ENCODE data around the gene CGN.
A peak's percentile ranks its signal among the peaks of the same experiment; 100 is the strongest.

CGN gene

DNA sequence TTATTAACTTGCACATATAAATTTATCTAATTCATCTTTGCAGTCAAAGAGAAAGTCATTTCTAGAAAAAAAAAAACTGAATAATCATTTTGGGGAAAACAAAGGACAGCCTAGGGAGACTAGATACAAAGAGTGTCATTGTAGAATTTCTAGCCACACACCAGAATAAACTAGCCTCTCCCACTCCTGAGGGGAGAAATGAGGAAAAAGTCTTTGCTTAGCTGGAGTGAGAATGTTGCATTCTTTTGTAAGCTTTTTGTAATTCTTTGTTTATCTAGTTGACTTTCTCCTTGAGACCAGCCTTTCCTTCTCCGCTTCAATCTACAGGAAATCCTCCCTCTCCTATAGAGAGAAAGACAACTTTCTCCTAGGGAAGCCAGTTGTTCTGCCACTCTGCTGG, 15.9 kb upstream of the CGN start:
- no peak for DNase-seq

DNA sequence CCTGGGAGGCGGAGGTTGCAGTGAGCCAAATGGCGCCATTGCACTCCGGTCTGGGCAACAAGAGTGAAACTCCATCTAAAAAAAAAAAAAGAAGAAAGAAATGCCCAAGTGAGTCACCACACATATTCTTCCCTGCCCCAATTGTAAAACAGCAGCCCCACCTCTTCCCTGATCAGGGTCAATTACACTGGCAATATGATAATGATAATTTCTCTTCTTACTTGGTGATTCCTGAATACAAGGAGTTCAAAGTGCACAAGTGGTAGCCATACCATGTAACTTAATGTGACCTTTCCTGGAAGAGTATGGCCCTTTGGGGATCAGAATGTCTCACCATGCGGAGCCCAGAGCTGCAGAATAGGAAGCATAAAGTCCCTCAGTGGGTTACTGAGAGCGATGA, 11.8 kb upstream of the CGN start:
- DNase-seq = no peak

DNA sequence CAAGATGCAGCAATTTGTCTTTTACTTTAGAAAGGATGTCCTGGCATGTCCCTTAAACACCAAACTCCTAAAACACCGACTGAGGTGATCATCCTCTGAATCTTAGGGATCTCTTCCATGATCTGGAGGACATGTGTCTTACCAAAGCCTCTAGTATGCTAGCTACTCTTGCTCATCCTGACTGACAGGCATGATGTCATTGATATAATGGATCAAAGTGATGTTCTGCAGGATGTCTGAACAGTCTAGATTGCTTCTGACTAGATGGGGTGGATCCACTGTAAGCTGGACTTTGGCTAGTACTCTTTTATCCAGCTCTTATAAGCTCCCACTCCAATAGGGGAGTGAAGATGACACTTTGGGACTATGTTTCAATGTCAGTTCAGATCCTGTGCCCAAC, 11.3 kb upstream of the CGN start:
- DNase-seq = no peak

DNA sequence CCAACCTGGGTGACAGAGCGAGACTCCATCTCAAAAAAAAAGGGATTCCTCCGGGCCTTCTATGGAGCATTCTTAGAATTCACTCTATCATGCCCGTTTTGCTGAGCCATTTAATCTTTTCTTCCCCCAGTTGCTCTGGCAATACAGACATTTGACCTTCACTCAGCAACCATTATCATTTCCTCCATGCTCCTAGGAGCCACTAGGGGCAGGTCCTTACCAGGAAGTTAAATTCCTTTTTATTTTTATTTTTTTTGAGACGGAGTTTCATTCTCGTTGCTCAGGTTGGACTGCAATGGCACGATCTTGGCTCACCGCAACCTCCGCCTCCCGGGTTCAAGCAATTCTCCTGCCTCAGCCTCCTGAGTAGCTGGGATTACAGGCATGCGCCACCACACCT, 9.7 kb upstream of the CGN start:
- no peak for DNase-seq

DNA sequence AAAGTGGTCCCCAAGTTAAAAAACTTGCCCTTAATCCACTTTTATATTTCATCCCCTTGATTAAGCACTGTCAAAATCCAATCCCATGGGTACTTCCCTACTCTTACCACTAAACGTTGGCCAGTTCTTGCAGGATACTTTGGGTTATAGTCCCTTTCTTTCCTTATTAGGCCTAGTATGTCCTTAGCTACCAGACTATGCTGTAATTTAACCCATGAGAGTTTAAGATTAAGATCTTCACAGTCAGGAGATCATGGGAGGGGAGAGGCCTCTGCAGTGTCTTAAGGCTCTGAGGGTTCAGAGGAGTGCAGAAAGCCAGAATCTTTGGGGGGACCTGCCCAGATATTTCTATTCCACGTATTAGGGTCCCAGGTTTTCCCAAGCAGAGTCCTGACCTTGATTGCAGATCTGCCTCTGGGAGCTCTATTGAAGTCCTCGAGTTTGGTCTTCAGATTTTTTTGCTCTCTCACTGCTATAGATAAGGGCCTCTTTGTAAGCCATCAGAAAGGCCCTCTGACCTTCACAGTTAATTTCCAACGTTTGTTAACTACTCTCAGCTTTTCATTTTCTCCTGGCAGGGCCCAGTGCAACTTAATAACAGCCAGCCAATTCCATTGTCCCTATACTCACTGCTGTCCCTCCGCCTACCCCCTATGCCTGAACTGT, 9.0 kb upstream of the CGN start:
- DNase-seq = no peak

DNA sequence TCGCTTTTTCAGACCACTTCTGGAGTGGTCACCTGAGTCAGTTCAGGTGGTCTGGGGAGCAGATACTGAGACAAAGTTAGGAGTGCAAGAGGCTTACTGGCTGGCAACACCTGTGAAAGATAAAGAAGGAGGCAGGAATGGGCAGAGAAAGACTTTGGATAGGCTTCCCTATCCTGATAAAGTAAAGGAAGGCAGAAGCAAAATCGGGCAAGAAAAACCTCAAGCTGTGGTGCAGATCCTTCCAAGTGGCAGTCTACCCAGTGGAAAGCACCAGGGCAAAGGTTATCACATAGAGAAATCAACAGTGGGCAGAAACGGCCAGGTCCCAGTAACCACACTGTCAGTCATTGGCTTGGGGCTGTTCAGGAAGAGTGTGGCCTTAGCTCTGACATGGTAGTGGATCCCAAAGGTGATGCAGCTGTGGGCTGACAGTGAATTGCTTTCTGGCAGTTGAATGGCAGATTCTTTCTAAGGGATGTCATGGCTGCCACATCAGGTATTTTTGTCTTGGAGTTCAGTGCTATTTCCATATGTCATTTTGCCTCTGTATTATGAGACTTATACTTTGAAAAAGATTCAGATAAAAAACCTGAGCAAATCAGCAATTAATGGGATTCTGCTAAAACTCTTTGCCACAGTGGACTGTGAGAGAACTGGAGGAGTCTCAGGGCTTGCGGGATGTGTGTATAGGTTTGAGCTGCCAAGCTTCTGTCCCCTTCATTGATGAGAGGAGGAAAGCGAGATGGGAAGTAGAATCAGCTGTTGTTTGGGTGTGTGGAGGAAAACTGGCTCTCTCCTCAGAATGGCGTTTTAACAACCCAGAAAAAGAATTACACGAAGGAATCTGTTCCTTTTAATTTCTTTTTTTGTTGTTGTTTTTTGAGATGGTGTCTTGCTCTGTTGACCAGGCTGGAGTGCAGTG, 8.1 kb upstream of the CGN start:
- DNase-seq = no peak

DNA sequence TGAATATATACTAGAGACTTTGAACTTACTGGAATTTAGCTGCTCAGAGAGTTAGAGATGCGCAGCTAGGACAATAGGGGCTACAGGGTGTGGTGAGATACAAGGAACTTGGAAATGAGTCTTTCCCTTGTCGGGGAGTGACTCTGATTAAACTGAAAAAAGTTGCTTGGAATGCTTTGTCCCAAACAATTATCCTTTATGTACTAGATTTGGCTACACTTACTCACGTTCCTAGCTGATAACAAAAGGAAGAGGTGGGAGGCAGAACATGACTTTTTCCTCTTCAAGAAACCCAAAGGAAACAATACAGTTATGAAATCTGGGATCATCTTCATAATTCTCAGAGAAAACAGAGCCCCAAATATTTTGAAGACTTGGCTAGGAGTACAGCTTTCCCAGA, 6.9 kb upstream of the CGN start:
- DNase-seq = no peak

DNA sequence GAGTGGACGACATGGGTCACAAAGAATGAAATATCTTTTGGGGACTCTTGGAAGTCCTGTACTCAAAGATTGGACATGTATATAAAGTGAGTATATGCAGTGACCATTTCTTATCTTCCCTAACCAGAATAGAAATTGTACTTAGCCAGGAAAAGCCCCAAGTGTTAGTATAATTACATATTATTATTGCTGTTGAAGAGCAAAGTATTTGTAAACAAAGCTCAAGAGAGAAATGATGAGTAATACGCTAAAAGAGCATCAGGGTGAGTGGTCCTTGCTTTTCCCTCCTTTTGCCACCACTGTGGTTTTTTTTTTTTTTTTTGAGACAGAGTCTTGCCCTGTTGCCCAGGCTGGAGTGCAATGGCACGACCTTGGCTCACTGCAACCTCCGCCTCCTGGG, 6.4 kb upstream of the CGN start:
- no peak for DNase-seq

DNA sequence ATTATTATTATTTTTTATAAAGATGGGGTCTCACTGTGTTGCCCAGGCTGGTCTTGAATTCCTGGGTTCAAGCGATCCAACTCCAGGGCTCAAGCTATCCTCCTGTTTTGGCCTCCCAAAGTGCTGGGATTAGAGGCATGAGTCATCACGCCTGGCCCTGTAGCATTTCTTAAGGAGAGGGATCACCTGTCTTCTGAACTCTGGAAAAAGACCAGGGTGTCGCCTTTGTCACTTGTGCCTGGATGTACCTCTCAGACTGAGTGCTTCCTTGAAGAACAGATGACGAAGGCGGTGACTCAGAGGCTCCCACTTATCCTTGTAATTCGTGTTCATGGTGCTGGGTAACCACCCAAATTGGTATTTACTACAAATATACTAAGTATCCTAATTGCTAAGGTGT, 2.4 kb upstream of the CGN start:
- no peak for DNase-seq

DNA sequence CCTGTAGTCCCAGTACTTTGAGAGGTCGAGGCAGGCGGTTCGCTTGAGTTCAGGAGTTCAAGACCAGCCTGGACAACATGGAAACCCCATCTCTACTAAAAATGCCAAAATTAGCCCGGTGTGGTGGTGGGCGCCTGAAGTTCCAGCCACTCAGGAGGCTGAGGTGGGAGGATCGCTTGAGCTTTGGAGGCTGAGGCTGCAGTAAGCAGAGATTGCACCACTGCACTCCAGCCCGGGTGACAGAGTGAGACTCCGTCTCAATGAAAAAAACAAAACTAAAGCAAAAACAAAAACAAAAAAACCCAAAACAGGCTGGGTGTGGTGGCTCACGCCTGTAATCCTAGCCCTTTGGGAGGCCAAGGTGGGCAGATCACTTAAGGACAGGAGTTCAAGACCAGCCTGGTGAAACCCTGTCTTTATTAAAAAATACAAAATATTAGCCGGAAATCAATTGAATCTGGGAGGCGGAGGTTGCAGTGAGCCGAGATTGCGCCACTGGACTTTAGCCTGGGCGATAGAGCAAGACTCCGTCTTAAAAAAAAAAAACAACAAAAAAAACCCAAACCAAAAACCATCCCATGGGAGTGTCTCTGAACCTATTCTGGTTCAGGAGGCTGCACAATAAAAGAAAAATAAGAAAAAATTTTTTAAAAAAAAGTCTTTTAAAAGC, 1.7 kb upstream of the CGN start:
- DNase-seq = no peak

DNA sequence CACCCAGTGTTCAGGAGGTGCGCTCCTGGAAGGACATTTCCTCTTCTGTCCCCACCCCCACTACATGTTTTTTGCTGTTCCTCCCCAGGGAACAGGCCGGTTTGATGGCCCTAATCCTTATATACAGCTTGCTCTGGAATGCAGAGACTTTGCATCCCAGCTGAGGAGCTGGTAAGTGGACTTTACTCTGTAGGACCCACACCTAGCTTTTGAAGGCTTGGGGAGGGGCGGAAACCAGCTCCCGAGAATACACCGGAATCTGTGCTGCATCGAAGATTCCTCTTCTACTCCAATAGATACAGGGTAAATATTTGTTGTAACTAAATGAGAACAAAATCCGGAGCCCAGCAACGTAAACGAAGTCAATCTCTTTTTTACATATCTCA, 1.2 kb upstream of the CGN start:
- DNase-seq = no peak

DNA sequence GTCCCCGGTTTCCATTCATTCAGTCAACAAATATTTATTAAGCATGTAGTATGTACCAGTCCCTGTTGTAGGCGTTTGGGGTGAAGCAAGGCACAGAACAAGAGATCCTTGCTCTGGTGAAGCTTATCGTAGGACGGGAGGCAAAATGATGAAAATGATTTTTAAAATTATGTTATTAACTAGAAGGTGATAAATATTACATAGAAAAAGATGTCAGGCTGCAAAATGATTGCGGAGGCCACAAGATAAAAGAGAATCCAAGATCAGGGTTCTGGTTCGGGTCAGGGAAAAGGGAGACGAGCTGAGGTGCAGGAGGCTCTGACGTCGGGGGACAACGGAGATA, 602 bp upstream of the CGN start:
- DNase-seq = no peak

DNA sequence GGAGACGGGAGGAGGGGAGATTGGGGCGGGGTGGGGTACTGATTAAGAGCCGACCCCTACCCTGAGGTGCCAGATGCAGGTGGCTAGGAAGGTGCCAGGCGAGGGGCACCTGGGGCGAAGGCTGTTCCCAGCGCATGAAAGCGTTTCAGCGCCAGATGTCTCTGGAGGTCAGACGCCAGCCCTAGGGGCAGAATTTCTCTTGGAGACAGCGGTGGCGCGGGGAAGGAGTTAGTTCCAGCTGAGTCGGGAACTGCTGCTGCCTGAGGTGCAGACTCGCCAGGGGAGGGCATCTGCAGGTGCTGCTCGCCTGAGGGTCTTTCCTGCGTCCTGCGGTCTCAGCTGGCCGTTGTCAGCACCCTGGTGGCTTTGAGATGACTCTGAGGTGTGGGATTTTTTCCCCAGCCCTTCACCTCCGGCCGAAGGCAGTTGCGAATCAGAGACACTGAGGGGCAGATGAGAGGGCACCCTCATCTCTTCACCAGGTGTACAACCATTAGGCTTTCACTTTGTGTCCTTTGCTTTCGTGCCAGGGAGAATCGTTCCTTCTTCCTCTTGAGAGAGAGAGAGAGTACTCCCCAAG, 539 bp downstream of the CGN start:
- DNase-seq = peak; percentile 75

DNA sequence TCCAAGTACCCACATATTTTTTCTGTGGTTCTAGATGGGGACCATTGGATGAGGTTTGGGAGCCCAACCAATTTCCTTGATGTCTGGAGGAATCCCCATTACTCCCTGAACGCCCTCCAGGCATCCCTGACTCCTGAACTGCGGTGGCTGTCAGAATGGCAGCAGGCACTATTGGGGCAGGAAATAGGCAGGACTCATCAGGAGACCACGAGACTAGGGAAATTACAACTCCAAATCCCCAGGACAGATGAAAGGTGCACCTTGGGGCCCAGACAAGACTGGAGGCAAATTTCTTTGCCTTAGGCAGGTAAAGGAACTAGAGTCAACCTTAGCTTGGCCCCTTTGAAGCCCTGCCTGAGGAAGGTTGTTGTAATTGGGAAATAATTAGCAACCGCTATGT, 1.1 kb downstream of the CGN start:
- no peak for DNase-seq

DNA sequence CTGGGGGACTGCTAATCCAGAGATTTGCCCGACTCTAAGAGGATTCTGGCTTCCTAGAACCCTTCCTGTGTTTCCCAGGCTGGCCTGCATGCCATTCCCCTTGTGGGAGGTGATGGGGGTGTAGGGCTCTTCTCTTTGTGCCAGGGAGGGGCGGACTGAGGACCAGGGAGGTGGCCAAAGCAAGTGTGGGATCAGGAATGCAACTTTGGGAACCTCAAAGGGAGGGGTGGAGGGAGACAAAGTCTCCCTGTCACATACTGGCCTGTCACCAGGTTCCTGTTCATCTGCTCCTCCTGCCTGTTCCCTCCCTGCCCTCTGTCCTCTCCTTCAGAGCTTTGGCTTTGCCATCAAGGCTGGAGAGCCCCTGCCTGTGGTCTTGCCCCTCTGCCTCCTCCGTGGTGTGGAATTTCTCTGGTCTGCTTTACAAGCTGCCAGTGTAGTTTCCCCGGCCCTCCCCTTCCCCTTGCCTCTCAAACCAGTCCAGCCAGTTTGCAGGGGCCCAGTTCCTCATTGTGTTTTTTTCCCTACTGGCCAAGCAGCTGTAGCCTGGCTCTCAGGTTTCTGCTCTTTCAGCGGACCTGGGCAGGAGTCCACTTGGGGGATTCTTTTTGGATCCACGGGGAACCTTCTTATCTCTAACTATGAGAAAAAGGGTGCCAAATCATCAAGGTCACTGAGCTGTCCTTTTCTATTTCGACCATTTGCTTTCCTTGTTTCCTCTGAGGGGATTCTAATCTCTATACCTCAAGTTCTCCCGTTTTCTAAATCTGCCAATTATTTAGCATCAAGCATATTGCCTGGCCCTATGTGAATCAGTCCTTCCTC, 1.8 kb downstream of the CGN start:
- peak; percentile 41 for DNase-seq

DNA sequence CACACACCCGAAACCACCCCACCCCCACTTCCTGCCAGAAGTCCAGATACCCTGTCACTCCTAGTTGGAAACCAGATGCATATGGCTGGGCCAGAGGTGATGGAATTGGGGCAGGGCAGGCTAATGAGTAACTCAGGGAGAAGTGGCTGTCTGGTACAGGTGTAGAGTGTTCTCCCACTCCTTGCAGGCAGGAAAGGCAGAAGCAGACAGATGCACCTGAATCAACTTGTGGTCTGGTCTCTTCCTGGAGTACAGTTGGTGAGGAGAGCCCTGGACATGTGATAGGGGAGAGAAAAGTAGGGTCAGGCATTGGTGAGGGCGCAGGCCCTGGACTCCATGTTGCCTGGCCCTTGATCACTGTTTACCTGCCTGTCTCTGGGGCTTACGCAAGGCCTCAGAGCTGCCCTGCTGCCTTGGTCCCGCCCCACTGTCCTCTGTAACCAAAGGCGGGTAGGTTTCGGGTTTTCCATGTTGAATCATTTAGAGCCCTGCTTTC, 2.5 kb downstream of the CGN start:
- peak; percentile 63 for DNase-seq

DNA sequence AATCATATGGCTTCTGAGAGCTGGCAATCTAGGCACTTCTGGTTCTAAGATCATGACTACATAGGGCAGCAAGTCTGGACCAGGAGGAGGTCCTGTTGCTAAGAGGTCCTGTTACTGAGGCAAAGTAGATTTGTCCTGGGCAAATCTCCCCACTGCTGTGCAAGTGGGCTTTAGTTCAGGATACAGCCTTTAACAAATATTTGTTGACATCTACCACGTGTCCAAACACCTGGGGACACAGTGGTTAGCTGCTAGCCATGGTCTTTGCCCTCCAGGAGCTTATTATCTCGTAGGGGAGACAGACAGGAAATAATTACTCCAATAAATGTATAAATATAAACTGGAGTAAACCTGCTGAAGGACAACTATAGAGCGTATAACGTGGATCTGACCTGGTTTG, 3.2 kb downstream of the CGN start:
- no peak for DNase-seq

DNA sequence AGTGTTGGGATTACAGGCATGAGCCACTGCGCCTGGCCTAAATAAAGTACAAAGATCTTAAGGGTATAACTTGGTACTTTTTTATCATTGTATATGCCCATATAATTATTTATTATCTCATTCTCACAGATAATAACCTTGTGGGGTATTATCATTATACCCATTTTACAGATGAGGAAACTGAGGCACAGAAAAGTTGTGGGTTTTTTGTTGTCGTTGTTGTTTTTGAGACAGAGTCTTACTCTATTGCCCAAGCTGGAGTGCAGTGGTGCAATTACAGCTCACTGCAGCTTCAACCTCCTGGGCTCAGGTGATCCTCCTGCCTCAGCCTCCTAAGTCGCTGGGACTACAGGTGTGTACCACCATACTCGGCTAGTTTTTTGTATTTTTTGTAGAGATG, 4.1 kb downstream of the CGN start:
- no peak for DNase-seq

DNA sequence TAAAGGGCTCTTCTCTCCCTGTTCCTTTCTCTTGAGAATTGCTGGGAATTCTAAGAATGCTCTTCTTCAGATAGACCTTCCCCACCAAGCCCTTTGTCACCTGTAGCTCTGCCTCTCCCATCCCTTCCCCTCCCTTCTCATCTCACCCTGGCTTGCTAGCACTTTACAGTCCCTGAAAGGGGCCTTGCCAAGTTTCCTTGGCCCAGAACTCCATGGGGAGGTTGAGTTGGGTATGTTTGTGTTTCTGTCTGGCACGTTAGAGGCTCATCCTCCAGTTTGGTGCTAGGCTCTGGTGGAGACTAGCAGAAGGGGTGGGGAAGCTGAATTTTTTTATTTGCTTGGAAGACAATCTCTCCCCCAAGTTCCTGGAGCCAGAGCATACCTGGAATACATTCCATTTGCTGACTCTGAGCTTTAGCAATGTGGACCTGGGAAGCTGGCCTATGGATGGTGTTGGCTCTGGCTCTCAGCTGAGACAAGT, 4.9 kb downstream of the CGN start:
- no peak for DNase-seq

DNA sequence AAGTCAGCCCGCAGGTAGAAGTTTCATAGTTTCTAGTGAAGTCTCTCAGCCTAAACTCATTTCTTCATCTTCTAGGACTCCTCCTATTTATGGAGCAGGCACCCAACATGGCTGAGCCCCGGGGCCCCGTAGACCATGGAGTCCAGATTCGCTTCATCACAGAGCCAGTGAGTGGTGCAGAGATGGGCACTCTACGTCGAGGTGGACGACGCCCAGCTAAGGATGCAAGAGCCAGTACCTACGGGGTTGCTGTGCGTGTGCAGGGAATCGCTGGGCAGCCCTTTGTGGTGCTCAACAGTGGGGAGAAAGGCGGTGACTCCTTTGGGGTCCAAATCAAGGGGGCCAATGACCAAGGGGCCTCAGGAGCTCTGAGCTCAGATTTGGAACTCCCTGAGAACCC, 7.2 kb downstream of the CGN start:
- DNase-seq = no peak

DNA sequence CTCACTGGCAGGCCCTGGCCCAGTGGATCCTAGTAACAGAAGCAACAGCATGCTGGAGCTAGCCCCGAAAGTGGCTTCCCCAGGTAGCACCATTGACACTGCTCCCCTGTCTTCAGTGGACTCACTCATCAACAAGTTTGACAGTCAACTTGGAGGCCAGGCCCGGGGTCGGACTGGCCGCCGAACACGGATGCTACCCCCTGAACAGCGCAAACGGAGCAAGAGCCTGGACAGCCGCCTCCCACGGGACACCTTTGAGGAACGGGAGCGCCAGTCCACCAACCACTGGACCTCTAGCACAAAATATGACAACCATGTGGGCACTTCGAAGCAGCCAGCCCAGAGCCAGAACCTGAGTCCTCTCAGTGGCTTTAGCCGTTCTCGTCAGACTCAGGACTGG, 7.7 kb downstream of the CGN start:
- DNase-seq = no peak

DNA sequence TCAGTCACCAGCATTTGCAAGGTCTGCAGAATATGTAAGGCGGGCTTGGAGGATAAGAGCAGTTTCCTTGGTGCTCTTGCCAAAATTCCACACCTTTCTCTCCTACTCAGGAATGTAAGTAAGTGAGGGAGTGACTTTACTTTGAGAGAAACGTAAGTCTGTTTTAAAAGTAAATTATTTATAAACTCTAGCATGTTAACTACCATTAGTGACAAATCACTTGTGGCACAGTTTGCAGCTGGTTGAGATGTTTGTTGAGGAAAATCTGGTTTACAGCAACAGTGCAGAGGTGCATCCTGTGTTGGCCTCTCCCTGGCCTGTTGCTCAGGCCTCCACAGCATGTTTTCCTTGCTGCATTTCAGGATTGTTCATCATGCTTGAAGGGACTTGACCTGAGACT, 8.5 kb downstream of the CGN start:
- DNase-seq = no peak

Measured in right kidney (tissue), 1 donor.